RWPE2 (cell line): Measurements from ENCODE around the gene KLK8.

Source experiments
- ATAC-seq: fragments of 200-7000 bp; cut with Tn5 transposase; 3 replicates; pipeline ENCODE4 v1.9.1; 2021; ENCODE audit warnings: low read depth
- DNase-seq: peaks from one replicate; pipeline ENCODE4 v3.0.0-alpha.2; 2020; ENCODE audit warnings: low spot score
- H3K27ac ChIP-seq: fragments of 450-650 bp; 2 replicates; pipeline ENCODE4 v1.5.1; 2017; ENCODE audit warnings: mild to moderate bottlenecking; ENCODE audit not compliant: poor library complexity, severe bottlenecking
- H3K27me3 ChIP-seq: fragments of 250-450 bp; sonication (Bioruptor Pico); 2 replicates; pipeline ENCODE4 v1.5.1; 2021; ENCODE audit warnings: mild to moderate bottlenecking, moderate library complexity; ENCODE audit not compliant: insufficient read depth, poor library complexity, severe bottlenecking
- H3K36me3 ChIP-seq: fragments of 250-450 bp; sonication (Bioruptor Pico); 2 replicates; pipeline ENCODE4 v1.5.1; 2020; ENCODE audit warnings: low read depth, mild to moderate bottlenecking, moderate library complexity
- H3K4me1 ChIP-seq: fragments of 250-450 bp; sonication (Bioruptor Pico); 2 replicates; pipeline ENCODE4 v1.5.1; 2021; ENCODE audit warnings: mild to moderate bottlenecking, moderate library complexity; ENCODE audit not compliant: insufficient read depth, poor library complexity, severe bottlenecking
- H3K4me3 ChIP-seq: fragments of 250-450 bp; sonication (Bioruptor Pico); 2 replicates; pipeline ENCODE4 v1.5.1; 2021; ENCODE audit warnings: mild to moderate bottlenecking, moderate library complexity; ENCODE audit not compliant: severe bottlenecking
- H3K9me3 ChIP-seq: fragments of 250-450 bp; sonication (Bioruptor Pico); 2 replicates; pipeline ENCODE4 v1.5.1; 2021; ENCODE audit warnings: mild to moderate bottlenecking, moderate library complexity; ENCODE audit not compliant: severe bottlenecking
- TF ChIP-seq, protein P1 (sequence below): fragments of 450-650 bp; IDR thresholded peaks from one replicate; pipeline ENCODE4 v1.5.1; 2017; ENCODE audit warnings: mild to moderate bottlenecking, moderate library complexity; ENCODE audit not compliant: poor library complexity, severe bottlenecking

The KLK8 gene

GRCh38 chr19:50981587-50982146, 19.7 kb downstream of the KLK8 start:
- peaks cover 16% of the 10 kb centered on the region for H3K27me3 ChIP-seq
- H3K36me3 ChIP-seq, result no peaks in the 10 kb centered on the region
- no peak overlapping the region for H3K4me3 ChIP-seq
- ATAC-seq (0 out of 3 replicates have a peak, but pooled peaks have one; percentile 21), DNase-seq (no peak)
- no peak overlapping the region for H3K27ac ChIP-seq
- H3K4me1 ChIP-seq, result peaks cover 7% of the 10 kb centered on the region
- no peaks in the 10 kb centered on the region for H3K9me3 ChIP-seq
- TF ChIP-seq, protein P1, sequence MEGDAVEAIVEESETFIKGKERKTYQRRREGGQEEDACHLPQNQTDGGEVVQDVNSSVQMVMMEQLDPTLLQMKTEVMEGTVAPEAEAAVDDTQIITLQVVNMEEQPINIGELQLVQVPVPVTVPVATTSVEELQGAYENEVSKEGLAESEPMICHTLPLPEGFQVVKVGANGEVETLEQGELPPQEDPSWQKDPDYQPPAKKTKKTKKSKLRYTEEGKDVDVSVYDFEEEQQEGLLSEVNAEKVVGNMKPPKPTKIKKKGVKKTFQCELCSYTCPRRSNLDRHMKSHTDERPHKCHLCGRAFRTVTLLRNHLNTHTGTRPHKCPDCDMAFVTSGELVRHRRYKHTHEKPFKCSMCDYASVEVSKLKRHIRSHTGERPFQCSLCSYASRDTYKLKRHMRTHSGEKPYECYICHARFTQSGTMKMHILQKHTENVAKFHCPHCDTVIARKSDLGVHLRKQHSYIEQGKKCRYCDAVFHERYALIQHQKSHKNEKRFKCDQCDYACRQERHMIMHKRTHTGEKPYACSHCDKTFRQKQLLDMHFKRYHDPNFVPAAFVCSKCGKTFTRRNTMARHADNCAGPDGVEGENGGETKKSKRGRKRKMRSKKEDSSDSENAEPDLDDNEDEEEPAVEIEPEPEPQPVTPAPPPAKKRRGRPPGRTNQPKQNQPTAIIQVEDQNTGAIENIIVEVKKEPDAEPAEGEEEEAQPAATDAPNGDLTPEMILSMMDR, result no peak

DNA sequence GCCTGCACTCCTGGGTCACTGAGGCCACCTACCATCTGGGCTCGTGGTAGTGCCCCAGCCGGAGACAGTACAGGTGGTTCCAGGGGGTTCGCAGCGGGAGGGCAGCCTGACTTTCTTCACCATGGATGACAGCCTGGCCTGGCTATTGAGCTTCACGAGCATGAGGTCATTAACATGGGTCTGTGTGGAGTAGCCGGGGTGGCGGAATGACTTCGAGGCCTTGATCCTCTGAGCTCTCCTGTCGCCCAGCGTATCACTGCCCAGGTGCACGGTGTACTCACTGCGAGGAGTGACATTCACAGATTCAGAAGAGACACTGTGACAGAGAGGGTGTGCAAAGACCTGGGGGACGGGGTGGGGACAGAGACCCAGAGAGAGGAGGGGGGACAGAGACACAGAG, 21.2 kb downstream of the KLK8 start:
- ATAC-seq, result no peak
- H3K27ac ChIP-seq, result no peak overlapping the region
- peaks cover 11% of the 10 kb centered on the region for H3K27me3 ChIP-seq
- TF ChIP-seq, protein P1, result no peak
- DNase-seq, result no peak
- no peak overlapping the region for H3K4me3 ChIP-seq
- no peaks in the 10 kb centered on the region for H3K36me3 ChIP-seq
- H3K9me3 ChIP-seq, result no peaks in the 10 kb centered on the region
- peaks cover 11% of the 10 kb centered on the region for H3K4me1 ChIP-seq

- no peaks in the 10 kb centered on the region for H3K36me3 ChIP-seq
- H3K4me3 ChIP-seq, result no peak overlapping the region
- no peak overlapping the region for H3K27ac ChIP-seq
- H3K4me1 ChIP-seq, result peaks cover 11% of the 10 kb centered on the region
- TF ChIP-seq, protein P1, result no peak
- no peak for DNase-seq
- peaks cover 7% of the 10 kb centered on the region for H3K27me3 ChIP-seq
- ATAC-seq, result no peak
- no peaks in the 10 kb centered on the region for H3K9me3 ChIP-seq
Measured at GRCh38 chr19:50979758-50980157, 21.6 kb downstream of the KLK8 start.

DNA sequence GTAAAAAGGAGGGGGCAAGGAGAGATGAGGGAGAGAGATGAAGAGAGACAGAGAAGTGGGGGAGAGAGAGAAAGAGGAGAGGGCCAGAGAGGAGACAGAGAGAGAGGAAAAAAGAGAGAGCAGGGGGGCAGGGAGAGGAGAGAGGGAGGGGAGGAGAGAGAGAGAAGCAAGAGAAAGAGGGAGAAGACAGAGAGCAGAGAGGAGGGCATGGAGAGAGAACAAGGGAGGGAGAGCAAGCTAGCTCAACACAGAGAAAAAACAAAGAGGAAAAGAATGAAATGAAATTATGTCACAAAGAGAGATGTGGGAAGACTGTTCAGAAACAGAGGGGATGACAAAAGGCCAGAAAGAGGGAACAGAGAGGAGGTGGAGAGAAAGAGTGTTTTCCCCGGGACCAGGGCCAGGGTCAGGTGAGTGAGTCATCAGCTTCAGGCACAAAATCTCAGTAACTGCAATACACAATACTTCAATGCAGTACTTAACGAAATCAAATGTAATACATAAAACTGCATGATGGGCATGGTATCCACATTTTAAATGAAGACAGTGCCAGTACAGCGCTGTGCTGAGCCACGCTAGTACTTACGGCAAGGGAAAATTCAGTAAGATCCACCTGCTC, 22.5 kb downstream of the KLK8 start:
- H3K27ac ChIP-seq, result no peak overlapping the region
- ATAC-seq (peak; percentile 43; the same call in 1 of the 3 replicates), DNase-seq (no peak)
- no peaks in the 10 kb centered on the region for H3K9me3 ChIP-seq
- no peak overlapping the region for H3K4me3 ChIP-seq
- no peaks in the 10 kb centered on the region for H3K36me3 ChIP-seq
- TF ChIP-seq, protein P1, result no peak
- peaks cover 11% of the 10 kb centered on the region for H3K4me1 ChIP-seq
- H3K27me3 ChIP-seq, result no peaks in the 10 kb centered on the region

DNA sequence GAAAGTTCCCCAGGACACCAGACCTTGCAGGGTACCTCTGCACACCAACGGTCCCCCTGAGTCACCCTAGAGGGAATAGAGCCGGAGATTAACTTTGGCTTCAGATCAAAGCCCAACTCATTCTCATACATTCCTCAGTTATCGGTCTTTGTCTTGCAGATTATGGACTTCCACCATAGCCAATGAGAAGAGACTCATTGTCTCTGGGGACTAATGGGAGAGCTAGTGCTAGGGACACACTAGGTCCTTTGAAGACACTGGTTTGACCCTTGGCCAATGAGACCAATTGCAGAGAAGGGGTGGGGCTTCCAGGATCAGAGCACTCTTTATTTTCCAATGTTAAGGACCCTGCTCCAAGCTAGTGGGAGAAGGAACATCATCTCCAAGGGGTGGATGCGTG, 23.8 kb downstream of the KLK8 start:
- Histone ChIP-seq H3K4me1 (peaks cover 11% of the 10 kb centered on the region), H3K9me3 (no peaks in the 10 kb centered on the region), H3K36me3 (no peaks in the 10 kb centered on the region), H3K4me3 (no peak overlapping the region), H3K27ac (no peak overlapping the region), H3K27me3 (no peaks in the 10 kb centered on the region)
- ATAC-seq, result no peak
- TF ChIP-seq, protein P1, result no peak
- DNase-seq, result no peak
